Measurements from ENCODE around the gene GOSR1.
"Not testable (repeated sequence)": the region's sequence is repeated elsewhere in the genome, so short reads cannot be mapped to it uniquely, and the experiment has no call there.

GOSR1 gene

DNA sequence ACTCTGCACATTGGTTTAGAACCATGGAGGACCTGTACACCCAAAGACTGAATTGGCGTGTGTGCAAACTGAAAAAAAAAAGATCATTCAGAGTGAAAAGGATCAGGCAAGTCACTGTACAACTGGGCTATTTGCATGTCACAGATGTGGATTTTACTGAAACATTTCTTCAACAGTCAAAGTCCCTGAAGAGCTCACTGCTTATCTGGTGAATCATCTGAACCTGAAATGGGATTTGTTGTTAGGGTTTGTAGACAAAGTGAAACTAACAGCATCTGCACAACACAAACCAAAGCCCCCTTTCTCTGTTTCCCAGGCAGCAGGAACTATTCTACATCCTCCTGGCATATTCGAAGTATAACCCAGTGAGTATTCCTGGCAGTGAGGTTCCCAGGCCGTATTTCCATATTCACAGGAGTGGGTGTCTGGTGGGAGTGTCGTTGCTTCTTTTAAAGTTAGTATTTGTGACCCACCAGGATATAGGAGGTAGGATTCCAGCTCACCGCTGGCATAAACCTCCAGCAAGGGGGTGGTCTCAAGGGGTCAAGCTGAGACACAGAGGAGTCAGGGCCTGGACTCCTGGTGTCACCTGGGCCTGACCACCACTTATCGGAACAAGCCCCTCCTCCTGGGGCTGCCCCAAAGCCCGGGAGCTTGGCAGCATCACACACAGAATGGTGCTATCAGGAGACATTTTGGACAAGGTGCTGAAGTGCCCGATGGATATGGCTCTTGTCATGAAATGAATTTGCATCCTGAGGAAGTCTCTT lies 80.9 kb downstream of the GOSR1 start:
- TF ChIP-seq GATA1 (IDR thresholded peaks at IDR 0.05; ENCODE audit: low read depth, low read length) (no peak), POLR2A (IDR thresholded peaks at IDR 0.05; ENCODE audit: low read length) (no peak)
- no peak for DNase-seq

DNA sequence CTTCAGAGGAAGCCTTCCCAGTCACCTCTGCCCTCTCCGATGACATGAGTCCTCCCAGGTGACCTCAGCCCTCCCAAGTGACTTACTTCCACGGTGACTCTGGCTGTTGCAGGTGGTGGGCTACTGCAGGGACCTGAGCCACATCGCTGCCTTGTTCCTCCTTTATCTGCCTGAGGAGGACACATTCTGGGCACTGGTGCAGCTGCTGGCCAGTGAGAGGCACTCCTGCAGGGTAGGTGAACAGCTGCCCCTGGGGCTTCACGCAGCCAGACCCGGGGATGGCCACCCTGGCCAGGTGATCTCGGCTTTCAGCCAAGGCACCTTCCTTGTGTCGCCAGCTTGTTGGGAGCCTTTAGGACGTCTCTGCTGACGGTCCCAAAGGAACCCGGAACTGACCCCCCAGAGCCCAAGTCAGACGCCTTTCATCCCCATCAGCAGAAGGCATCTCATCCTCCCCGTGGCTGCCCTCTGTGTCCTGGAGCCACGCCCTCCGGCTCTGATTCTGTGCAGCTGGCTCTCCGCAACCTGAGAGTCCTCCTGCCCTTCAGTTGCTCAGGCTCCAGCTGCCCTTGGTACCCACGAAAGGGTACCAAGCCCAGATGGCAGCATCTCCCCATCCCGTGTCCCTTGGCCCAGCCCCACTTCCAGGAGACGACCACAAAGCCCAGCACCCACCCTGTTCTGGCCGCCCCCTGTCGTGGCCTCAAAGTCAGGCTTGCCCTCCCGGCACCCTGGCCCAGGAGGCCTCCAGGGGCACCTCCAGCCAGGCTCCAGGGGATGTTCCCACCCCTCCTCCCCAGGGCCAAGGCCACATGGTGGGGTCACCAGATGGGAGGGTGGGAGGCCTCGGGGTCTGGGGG lies 81.7 kb downstream of the GOSR1 start:
- DNase-seq: no peak
- no peak for TF ChIP-seq GATA1 (IDR thresholded peaks at IDR 0.05; ENCODE audit: low read depth, low read length)
- TF ChIP-seq POLR2A (IDR thresholded peaks at IDR 0.05; ENCODE audit: low read length): no peak

DNA sequence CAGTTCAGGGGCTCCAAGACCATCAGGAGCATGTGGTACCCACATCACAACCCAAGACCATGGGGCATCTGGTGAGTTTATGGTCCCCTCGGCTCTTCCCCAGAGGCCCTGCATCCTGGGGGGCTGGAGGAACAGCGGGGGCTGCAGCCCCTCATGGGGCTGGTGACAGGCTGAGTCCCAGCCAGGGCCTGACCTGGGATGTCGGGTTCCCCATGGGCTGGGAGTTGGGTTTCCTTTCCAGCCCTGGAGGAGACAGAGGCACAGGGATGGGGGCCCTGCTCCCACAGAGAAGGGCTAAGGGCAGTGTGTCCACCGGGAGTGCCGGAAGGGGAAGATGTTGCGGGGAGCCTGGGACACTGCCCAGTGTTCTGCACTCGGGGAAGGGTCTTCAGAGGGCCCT lies 82.4 kb downstream of the GOSR1 start:
- no peak for TF ChIP-seq GATA1 (IDR thresholded peaks at IDR 0.05; ENCODE audit: low read depth, low read length)
- TF ChIP-seq POLR2A (IDR thresholded peaks at IDR 0.05; ENCODE audit: low read length): no peak
- DNase-seq: no peak

DNA sequence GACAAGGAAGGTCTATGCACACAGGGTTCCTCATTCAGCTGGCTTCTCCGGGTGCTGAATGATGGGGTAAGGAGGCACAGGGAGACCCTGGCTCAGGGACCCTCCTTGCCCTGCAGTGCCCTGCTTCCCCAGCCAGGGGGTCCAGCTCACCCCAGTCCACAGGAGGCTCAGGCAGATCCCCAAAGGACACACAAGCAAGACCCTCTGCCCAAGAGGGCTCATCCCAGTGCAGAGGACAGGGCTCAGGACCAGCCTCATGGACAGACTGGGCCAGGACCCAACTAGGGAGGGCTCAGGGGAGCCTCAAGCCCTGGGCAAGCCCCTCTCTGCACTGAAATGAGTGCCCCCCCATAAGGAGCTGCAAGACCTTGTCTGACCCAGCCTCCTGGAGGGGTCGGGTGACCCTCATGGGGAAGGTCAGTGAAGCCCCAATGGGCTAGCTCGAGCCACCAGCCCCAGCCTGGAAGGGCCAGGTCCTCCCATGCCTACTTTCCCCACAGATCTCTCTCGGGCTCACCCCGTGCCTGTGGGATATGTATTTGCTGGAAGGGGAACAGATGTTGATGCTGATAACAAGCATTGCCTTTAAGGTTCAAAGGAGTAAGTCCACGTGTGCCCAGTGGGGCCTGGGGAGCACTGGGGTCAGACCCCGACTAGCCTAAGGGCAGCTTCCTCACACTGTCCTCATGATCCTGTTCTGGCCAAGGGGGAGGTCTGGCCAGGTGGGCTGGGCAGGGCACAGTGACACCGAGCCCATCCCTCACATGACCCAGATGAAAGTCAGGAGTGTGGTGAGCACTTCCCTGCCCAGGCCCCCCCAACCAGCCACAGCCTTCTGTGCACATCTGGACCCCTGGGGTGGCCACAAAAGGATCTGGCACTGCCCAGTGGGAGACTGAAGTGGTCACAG lies 83.2 kb downstream of the GOSR1 start:
- DNase-seq: not testable (repeated sequence)

DNA sequence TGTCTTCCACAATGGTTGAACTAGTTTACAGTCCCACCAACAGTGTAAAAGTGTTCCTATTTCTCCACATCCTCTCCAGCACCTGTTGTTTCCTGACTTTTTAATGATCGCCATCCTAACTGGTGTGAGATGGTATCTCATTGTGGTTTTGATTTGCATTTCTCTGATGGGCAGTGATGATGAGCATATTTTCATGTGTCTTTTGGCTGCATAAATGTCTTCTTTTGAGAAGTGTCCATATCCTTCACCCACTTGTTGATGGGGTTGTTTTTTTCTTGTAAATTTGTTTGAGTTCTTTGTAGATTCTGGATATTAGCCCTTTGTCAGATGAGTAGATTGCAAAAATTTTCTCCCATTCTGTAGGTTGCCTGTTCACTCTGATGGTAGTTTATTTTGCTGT lies 84.6 kb downstream of the GOSR1 start:
- DNase-seq: not testable (repeated sequence)

DNA sequence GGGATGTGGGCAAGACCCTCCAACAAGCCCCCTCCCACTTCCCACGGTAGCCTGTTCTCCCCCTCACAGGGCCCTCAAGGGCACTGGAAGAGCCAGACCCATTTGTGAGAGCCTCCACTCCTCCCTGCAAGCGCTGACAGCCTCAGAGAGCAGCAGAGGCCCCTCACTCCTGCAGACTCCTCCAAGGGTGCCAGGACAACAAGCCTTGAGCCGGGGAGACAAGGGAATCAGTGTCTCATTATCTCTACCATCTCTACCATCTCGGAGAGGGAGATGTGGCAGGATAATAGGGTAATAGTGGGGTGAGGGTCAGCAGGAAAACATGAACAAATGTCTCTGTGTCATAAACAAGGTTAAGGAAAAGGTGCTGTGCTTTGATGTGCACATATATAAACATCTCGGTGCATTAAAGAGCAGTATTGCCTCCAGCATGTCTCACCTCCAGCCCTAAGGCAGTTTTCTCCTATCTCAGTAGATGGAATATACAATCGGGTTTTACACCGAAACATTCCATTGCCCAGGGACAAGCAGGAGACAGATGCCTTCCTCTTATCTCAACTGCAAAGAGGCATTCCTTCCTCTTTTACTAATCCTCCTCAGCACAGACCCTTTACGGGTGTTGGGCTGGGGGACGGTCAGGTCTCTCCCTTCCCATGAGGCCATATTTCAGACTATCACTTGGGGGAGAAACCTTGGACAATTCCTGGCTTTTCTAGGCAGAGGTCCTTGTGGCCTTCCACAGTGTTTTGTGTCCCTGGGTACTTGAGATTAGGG lies 86.1 kb downstream of the GOSR1 start:
- not testable (repeated sequence) for DNase-seq

DNA sequence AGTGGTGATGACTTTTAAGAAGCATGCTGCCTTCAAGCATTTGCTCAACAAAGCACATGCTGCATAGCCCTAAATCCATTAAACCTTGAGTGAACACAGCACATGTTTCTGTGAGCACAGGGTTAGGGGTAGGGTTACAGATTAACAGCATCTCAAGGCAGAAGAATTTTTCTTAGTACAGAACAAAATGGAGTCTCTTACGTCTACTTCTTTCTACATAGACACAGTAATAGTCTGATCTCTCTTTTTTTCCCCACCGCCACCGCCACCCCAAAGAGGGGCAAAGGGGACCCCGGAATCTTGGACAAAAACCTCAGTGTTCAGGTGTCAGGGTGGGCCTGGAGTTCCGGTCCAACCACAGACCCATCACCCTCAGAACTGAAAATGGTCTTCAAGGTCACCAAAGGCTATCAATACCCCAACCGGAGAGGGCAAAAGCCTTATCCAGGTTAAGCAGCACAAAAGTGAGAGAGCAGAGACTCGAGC lies 86.7 kb downstream of the GOSR1 start:
- not testable (repeated sequence) for DNase-seq

DNA sequence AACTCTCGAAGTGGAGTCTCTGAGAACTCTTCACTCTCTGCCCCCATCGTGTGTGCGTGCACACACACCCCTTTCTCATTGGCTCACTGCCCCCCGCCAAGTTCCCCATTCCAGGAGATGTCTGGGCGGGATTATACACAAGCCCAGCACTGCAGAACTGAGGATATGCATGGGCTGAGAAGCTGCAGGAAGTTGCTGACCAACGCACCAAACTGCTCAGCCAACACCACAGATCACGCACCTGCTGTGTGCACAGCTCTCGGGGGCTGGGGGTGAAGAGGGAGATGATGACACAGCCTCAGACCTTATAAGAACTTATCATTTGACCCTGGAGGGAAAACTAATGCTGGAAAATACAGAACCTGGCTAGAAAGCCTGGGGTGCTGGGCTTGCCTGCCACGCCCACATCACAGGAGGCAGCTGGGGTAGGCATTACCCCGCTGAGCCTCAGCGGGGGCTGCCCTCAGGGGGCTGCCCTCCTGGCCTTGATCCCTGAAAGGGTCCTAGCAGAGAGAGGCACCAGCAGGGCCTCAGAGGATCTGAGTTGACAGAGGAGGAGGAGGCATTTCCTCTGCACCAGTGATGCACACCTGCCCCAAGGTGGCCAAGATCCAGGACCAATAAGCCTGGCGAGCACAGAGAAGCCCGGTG lies 87.3 kb downstream of the GOSR1 start:
- not testable (repeated sequence) for DNase-seq

DNA sequence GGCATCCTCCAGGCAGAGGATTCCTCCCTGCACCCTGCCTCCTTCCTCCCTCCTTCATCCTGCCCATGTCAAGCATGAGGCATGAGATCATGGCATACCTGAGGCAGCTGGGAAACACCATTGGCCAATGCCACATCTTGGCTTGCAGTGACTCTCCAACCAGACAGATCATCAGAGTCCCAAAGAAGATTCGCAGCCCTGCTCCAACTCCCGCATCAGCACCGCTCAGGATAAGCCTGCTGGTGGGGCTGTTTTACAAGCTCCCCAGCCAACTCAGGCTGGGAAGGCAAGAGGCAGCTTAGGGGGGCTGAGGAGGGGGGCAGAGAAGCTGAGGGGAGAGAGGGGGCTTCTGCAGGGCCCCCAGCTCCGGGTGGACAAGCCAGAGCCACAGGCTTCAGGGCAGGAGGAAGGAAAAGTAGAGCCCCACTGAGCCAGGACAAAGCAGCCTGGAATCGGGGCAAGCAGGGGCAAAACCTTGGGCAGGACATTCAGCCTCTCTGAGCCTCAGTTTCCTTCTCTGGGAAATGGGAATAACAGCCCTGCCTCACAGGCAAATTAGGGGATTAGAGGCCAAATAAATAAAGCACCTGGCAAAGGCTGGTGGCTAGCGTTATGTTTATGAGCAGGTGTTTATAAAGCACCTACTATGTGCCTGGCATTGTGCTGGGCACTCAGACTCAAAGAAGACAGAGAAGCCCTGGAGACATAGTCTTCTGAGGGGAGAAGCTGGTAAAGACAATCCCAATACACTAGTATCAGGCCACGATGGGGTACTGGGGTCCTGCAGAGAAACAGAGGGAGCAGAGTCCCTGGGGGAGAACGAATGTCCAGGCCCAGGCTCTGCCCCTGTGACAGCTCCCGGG lies 88.1 kb downstream of the GOSR1 start:
- no peak for TF ChIP-seq POLR2A (IDR thresholded peaks at IDR 0.05; ENCODE audit: low read length)
- no peak for TF ChIP-seq GATA1 (IDR thresholded peaks at IDR 0.05; ENCODE audit: low read depth, low read length)
- no peak for DNase-seq

DNA sequence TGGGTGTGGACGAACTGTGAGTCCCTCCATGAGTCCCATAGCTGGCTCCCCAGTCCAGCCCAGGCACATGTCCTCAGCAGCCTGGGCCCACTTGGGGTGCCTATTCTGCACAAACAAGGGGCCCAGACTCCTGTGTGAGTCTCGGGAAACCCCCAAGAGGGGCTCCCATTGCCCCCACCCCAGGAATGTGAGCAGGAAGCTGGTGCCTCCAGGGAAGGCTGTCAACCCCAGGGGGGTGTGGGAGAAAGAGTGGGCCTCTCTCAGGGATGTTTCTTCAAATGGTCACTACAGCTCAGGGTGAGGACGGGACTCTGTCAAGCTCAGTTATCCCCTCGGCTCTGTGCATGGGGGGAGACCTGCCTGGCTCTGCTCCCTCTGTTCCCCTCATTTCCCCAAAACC lies 88.9 kb downstream of the GOSR1 start:
- DNase-seq: not testable (repeated sequence)

DNA sequence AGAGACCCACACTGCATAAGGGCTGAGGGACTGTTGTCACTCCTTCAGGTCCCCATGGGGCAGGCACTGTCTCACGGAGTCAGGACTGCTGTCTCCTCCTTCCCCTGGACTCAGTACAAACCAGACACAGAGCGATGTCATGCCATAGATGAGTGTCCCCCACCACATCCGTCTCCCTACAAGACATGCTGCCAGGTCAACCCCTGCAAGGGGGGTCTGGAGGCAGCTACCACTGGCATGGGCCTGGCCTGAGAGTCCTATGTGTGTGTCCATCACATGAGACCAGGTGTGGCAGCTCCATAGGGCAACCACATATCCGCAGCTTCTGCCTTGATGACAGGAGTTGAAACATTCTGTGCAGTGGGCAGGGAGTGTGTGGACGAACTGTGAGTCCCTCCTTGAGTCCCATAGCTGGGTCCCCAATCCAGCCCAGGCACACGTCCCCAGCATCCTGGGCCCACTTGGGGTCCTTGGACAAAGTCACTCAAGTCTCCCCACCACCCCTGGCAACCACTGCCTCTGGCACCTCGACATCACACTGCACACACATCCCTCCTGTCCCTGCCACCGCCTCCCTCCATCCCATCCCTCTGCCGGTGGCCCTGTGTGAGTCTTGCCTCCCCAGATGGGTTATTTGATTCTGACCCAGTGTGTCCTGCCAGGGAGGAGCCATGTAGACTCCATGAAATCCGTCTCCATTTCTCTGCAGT lies 89.5 kb downstream of the GOSR1 start:
- not testable (repeated sequence) for DNase-seq
